ENCODE measurements around the gene MTX3. TPM values are rescaled to one million over a fixed set of nuclear protein-coding genes. Genes with fewer than 3 reads are reported as not detected.

The MTX3 gene
- total RNA-seq, 1 donor from 2014 or later, result 7.5 TPM

DNA sequence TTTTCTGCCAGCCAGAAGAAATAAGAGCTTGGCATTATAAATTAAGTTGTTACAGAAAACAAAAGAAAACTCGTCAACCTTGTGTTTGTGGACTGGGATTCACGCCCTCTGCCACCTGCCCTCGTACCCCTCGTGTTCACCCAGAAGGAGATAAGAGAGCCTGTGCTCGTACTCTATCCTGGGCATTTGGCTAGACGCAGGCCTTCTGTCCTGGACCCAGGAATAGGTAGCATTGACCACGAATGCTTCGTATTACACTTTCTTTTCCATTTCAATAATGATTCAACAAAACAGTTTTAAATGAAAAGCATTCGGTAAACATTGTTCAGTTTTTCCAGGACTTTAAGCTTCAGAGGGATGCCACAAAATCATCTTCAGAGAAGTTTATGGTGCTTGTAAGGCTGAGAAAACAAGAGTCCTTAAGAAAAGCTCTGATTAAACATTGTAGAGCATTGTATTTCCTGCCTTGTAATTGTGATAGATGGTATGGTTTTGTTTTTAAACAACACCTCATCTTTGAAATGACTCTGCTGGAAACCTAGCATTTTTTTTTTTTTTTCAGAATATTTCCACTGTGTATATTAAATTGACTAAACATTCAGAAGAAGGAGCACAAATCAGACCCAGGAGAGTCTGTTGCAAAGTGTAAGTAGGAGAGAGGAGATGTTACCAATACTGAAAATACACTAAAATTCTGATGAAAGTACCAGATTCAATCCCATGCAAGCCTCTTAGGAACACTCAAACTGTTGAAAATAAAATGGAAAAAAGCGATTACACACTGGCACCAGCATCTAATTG lies 27.6 kb downstream of the MTX3 start:
- no peak overlapping the region for H3K4me3 ChIP-seq
- no peak for DNase-seq (ENCODE audit: low spot score in 2 of 2)
- TF ChIP-seq, protein P1, sequence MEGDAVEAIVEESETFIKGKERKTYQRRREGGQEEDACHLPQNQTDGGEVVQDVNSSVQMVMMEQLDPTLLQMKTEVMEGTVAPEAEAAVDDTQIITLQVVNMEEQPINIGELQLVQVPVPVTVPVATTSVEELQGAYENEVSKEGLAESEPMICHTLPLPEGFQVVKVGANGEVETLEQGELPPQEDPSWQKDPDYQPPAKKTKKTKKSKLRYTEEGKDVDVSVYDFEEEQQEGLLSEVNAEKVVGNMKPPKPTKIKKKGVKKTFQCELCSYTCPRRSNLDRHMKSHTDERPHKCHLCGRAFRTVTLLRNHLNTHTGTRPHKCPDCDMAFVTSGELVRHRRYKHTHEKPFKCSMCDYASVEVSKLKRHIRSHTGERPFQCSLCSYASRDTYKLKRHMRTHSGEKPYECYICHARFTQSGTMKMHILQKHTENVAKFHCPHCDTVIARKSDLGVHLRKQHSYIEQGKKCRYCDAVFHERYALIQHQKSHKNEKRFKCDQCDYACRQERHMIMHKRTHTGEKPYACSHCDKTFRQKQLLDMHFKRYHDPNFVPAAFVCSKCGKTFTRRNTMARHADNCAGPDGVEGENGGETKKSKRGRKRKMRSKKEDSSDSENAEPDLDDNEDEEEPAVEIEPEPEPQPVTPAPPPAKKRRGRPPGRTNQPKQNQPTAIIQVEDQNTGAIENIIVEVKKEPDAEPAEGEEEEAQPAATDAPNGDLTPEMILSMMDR (IDR thresholded peaks at IDR 0.05), result no peak
- no peaks in the 10 kb centered on the region for H3K9me3 ChIP-seq
- no peak overlapping the region for H3K27ac ChIP-seq
- intact Hi-C loops (cut with DNase I), result no loop called here
- H3K36me3 ChIP-seq, result no peaks in the 10 kb centered on the region
- no peaks in the 10 kb centered on the region for H3K27me3 ChIP-seq
- H3K4me1 ChIP-seq, result no peaks in the 10 kb centered on the region

DNA sequence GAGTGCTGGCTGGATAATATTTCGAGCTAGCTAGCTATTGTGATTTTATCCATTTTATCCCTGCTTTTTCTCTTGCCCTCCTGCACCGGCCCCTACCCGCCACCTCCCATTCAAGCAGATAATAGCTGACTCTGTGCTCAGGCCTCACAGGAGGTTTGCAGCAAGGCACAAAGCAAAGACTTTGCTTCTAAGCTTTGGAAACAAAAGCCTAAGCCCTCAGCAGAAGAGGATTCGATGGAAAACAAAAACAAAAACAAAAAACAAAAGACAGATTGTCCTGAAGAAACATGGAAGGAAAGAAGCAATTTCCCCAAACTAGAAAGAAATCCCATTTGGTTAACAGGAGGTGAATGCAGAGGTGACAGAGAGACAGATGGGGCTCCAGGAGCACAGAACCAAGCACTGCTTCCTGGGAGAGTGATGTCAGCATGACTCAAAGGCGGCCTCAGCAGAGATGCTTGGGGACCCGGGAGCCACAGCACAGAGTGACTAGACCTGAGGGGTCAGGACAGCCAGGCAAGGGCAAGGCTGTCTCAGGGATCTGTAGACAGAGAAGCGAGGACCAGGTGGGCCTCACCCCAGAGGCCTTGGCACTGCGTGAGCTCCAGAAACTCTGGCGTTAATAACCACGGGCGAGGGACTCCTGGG lies 28.4 kb downstream of the MTX3 start:
- Histone ChIP-seq H3K4me1 (no peaks in the 10 kb centered on the region), H3K9me3 (no peaks in the 10 kb centered on the region), H3K27me3 (no peaks in the 10 kb centered on the region), H3K27ac (no peak overlapping the region), H3K36me3 (no peaks in the 10 kb centered on the region), H3K4me3 (no peak overlapping the region)
- TF ChIP-seq, protein P1 (IDR thresholded peaks at IDR 0.05), result no peak
- DNase-seq (ENCODE audit: low spot score in 2 of 2), result no peak
- intact Hi-C loops (cut with DNase I), result no loop called here

DNA sequence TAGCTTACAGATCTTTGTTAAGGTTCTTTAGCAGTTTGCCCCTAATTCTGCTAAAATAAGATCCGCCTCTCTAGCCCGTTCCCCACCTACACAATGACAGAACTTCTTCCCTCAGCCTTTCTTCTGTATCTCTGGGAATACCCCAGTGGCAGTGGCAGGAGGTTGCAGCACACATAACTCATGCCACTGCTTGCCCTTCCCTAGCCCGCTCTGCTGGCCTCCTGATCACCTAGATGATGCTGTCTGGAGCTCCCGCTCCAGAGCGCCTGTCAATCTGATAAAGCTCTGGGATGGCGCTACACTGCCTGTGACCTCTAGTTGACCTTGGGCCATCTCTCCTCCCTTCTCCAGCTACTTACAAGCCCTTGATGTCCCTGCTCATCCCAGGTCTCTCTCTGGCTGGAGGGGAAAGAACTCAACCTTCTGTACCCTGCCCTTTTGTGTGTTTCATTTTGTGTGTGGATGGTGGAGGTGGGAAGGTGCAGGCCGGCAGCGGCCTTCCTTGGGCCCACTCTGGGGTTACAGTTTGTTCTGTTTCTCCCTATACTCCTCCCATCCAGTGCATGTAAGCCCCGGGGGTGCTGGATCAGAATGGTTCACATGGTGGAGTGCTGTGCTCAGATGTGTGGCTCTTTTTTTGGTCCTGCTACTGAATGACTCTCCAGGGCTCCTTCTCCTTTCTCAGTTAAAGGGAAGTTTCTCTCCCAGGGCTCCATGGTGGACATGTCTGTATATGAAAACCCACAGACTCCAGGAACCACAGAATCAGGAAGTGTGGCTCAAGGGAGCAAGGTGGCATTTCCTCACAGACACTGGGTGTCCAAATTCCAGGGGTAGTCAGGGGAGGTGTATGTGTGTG lies 29.1 kb downstream of the MTX3 start:
- Histone ChIP-seq H3K36me3 (no peaks in the 10 kb centered on the region), H3K4me3 (no peak overlapping the region), H3K9me3 (no peaks in the 10 kb centered on the region), H3K27ac (no peak overlapping the region), H3K4me1 (no peaks in the 10 kb centered on the region), H3K27me3 (no peaks in the 10 kb centered on the region)
- intact Hi-C loops (cut with DNase I), result no loop called here
- no peak for DNase-seq (ENCODE audit: low spot score in 2 of 2)
- TF ChIP-seq, protein P1 (IDR thresholded peaks at IDR 0.05), result no peak

DNA sequence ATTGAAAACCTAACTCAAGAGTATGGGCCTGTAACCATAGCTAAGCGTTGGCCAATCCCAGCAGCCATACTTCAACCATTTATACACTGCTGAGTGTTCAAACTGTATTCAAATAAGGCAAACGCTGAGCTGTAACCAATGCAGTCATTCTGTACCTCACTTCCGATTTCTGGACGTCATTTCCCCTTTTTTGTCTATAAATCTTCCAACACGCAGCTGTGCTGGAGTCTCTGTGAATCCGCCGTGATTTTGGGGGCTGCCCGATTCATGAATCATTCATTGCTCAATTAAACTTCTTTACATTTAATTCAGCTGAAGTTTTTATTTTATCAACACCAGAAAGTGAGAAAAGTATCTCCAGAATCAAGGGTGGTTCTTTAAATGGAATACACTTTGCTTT lies 31.7 kb downstream of the MTX3 start:
- TF ChIP-seq, protein P1 (IDR thresholded peaks at IDR 0.05), result no peak
- Histone ChIP-seq H3K4me3 (no peak overlapping the region), H3K4me1 (no peaks in the 10 kb centered on the region), H3K9me3 (no peaks in the 10 kb centered on the region), H3K27ac (no peak overlapping the region), H3K36me3 (no peaks in the 10 kb centered on the region), H3K27me3 (no peaks in the 10 kb centered on the region)
- DNase-seq (ENCODE audit: low spot score in 2 of 2), result no peak
- intact Hi-C loops (cut with DNase I), result no loop called here

DNA sequence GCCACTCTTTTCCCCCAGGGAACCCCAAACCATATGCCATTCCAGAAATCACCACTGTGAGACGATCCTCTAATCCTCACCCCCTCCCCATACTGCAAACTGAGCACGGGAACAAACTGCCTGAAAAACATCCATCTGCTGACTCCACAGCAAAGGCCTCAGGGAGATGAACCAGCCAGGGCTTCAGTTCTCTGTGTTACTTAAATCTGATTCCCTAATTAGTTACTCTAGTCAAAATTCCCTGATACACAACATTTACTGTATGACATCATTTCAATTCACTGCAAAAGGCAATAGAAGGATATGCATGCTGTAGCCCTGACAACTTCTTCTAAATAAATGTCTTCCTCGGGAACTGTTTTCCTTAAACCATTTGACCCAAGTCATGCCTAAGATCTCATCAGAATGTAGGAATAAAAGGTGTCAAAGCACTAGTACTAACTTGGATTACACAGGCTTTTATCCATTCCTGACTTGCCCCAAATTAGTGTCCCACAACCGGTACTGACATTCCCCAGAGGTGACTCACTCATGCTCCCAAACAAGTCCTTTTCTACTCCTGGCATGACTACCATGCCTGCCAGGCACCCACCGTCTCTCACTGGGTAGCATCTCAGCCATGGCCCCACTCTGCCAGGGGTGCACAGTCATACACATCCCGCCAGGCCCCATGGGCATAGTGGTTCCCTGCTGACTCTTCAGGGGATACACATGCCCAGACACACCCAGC lies 35.0 kb downstream of the MTX3 start:
- intact Hi-C loops (cut with DNase I), result no loop called here
- no peaks in the 10 kb centered on the region for H3K36me3 ChIP-seq
- H3K9me3 ChIP-seq, result no peaks in the 10 kb centered on the region
- no peak overlapping the region for H3K4me3 ChIP-seq
- TF ChIP-seq, protein P1 (IDR thresholded peaks at IDR 0.05), result no peak
- no peaks in the 10 kb centered on the region for H3K27me3 ChIP-seq
- H3K27ac ChIP-seq, result no peak overlapping the region
- no peaks in the 10 kb centered on the region for H3K4me1 ChIP-seq
- DNase-seq (ENCODE audit: low spot score in 2 of 2), result no peak
